ENCODE results near the gene CFAP300. TPM values are rescaled to one million over a fixed set of nuclear protein-coding genes. Genes with fewer than 3 reads are reported as not detected.

The CFAP300 gene
- total RNA-seq, 1 donor from 2014 or later, result 1.4 TPM

- no peaks in the 10 kb centered on the region for H3K4me1 Mint-ChIP-seq (ENCODE audit: low read depth, unreplicated experiment)
- H3K4me3 Mint-ChIP-seq (ENCODE audit: unreplicated experiment), result no peak overlapping the region
- no peak overlapping the region for H3K27ac Mint-ChIP-seq (ENCODE audit: unreplicated experiment)
- DNase-seq, result no peak
- H3K27me3 Mint-ChIP-seq (ENCODE audit: unreplicated experiment), result peaks cover 3% of the 10 kb centered on the region
- H3K9me3 Mint-ChIP-seq (ENCODE audit: unreplicated experiment), result peaks cover 8% of the 10 kb centered on the region
- peaks cover 13% of the 10 kb centered on the region for H3K36me3 Mint-ChIP-seq (ENCODE audit: unreplicated experiment)
- TF ChIP-seq, protein P1, sequence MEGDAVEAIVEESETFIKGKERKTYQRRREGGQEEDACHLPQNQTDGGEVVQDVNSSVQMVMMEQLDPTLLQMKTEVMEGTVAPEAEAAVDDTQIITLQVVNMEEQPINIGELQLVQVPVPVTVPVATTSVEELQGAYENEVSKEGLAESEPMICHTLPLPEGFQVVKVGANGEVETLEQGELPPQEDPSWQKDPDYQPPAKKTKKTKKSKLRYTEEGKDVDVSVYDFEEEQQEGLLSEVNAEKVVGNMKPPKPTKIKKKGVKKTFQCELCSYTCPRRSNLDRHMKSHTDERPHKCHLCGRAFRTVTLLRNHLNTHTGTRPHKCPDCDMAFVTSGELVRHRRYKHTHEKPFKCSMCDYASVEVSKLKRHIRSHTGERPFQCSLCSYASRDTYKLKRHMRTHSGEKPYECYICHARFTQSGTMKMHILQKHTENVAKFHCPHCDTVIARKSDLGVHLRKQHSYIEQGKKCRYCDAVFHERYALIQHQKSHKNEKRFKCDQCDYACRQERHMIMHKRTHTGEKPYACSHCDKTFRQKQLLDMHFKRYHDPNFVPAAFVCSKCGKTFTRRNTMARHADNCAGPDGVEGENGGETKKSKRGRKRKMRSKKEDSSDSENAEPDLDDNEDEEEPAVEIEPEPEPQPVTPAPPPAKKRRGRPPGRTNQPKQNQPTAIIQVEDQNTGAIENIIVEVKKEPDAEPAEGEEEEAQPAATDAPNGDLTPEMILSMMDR (IDR thresholded peaks at IDR 0.05; ENCODE audit: partially characterized antibody, unreplicated experiment), result no peak
These were observed 23.5 kb downstream of the CFAP300 start for GRCh38 chr11:102070766-102071165.

GRCh38 chr11:102071497-102072472, 24.5 kb downstream of the CFAP300 start:
- H3K9me3 Mint-ChIP-seq (ENCODE audit: unreplicated experiment), result peaks cover 8% of the 10 kb centered on the region
- TF ChIP-seq, protein P1 (IDR thresholded peaks at IDR 0.05; ENCODE audit: partially characterized antibody, unreplicated experiment), result no peak
- no peak for DNase-seq
- H3K4me3 Mint-ChIP-seq (ENCODE audit: unreplicated experiment), result no peak overlapping the region
- no peaks in the 10 kb centered on the region for H3K4me1 Mint-ChIP-seq (ENCODE audit: low read depth, unreplicated experiment)
- H3K36me3 Mint-ChIP-seq (ENCODE audit: unreplicated experiment), result peaks cover 13% of the 10 kb centered on the region
- H3K27ac Mint-ChIP-seq (ENCODE audit: unreplicated experiment), result no peak overlapping the region
- H3K27me3 Mint-ChIP-seq (ENCODE audit: unreplicated experiment), result peaks cover 3% of the 10 kb centered on the region

- peaks cover 8% of the 10 kb centered on the region for H3K9me3 Mint-ChIP-seq (ENCODE audit: unreplicated experiment)
These were observed 26.0 kb downstream of the CFAP300 start for GRCh38 chr11:102073253-102073652.

GRCh38 chr11:102079625-102080024, 32.4 kb downstream of the CFAP300 start:
- Mint-ChIP-seq H3K4me3 (ENCODE audit: unreplicated experiment) (no peak overlapping the region), H3K9me3 (ENCODE audit: unreplicated experiment) (no peaks in the 10 kb centered on the region), H3K36me3 (ENCODE audit: unreplicated experiment) (no peaks in the 10 kb centered on the region), H3K27me3 (ENCODE audit: unreplicated experiment) (no peaks in the 10 kb centered on the region), H3K4me1 (ENCODE audit: low read depth, unreplicated experiment) (no peaks in the 10 kb centered on the region), H3K27ac (ENCODE audit: unreplicated experiment) (no peak overlapping the region)
- TF ChIP-seq, protein P1 (IDR thresholded peaks at IDR 0.05; ENCODE audit: partially characterized antibody, unreplicated experiment), result no peak
- DNase-seq, result no peak

More at GRCh38 chr11:102073253-102073652, 26.0 kb downstream of the CFAP300 start:
- Mint-ChIP-seq H3K4me1 (ENCODE audit: low read depth, unreplicated experiment) (no peaks in the 10 kb centered on the region), H3K27me3 (ENCODE audit: unreplicated experiment) (peaks cover 3% of the 10 kb centered on the region), H3K27ac (ENCODE audit: unreplicated experiment) (no peak overlapping the region), H3K36me3 (ENCODE audit: unreplicated experiment) (peaks cover 13% of the 10 kb centered on the region), H3K4me3 (ENCODE audit: unreplicated experiment) (no peak overlapping the region)
- TF ChIP-seq, protein P1 (IDR thresholded peaks at IDR 0.05; ENCODE audit: partially characterized antibody, unreplicated experiment), result no peak
- DNase-seq, result no peak

DNA sequence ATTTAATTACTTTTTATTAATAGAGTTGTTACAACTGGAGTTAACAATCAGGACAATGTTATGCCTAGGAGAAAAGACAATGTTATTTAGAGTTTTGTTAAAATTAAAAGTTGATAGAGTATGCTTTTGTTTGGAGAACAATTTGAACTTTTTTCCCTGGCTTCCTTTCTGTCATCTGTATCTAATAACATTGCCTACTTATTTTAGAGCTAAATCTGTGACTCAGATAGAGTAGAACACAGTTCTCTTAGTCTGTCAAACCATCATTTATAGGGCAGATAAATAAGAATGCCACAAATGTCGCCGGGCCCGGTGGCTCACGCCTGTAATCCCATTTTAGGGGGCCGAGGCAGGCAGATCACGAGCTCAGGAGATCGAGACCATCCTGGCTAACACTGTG, 34.1 kb downstream of the CFAP300 start:
- no peak for DNase-seq
- H3K27me3 Mint-ChIP-seq (ENCODE audit: unreplicated experiment), result no peaks in the 10 kb centered on the region

More for the DNA sequence above, 34.1 kb downstream of the CFAP300 start:
- Mint-ChIP-seq H3K4me1 (ENCODE audit: low read depth, unreplicated experiment) (no peaks in the 10 kb centered on the region), H3K27ac (ENCODE audit: unreplicated experiment) (no peak overlapping the region), H3K36me3 (ENCODE audit: unreplicated experiment) (no peaks in the 10 kb centered on the region), H3K9me3 (ENCODE audit: unreplicated experiment) (no peaks in the 10 kb centered on the region), H3K4me3 (ENCODE audit: unreplicated experiment) (no peak overlapping the region)
- TF ChIP-seq, protein P1 (IDR thresholded peaks at IDR 0.05; ENCODE audit: partially characterized antibody, unreplicated experiment), result no peak
